ENCODE results near the gene ITGB3. TPM values are rescaled to one million over a fixed set of nuclear protein-coding genes. Genes with fewer than 3 reads are reported as not detected.

The ITGB3 gene
- total and polyA plus RNA-seq, 5 donors from 2014 or later: 0.05 to 18.4 TPM; not detected in 3

GRCh38 chr17:47297661-47298400, 44.2 kb downstream of the ITGB3 start:
- no peaks in the 10 kb centered on the region for H3K36me3 Mint-ChIP-seq
- no peak overlapping the region for H3K4me3 Mint-ChIP-seq
- ATAC-seq (ENCODE audit: low read depth in 2 of 2) (no peak), DNase-seq (no peak)
- H3K4me3 ChIP-seq (ENCODE audit: low read depth, low read length): no peak overlapping the region
- H3K9me3 ChIP-seq (ENCODE audit: control insufficient read depth in 2 of 2, low read length in 2 of 2): no peaks in the 10 kb centered on the region
- no peak overlapping the region for H3K27ac Mint-ChIP-seq
- no peaks in the 10 kb centered on the region for H3K27me3 ChIP-seq (ENCODE audit: control insufficient read depth, insufficient read depth, low read length)
- H3K9me3 Mint-ChIP-seq: peaks cover 0 to 5% (median 0%) of the 10 kb centered on the region in 7 donors
- H3K27ac ChIP-seq (ENCODE audit: insufficient read depth, low read length, poor library complexity, severe bottlenecking): no peak overlapping the region
- peaks cover 10% of the 10 kb centered on the region for H3K27me3 Mint-ChIP-seq
- H3K4me1 ChIP-seq (ENCODE audit: control insufficient read depth, insufficient read depth, low read length, poor library complexity, severe bottlenecking): peaks cover 4% of the 10 kb centered on the region
- H3K36me3 ChIP-seq (ENCODE audit: control insufficient read depth, insufficient read depth, low read length): no peaks in the 10 kb centered on the region
- peaks cover 3 to 7% (median 5%) of the 10 kb centered on the region in 4 donors for H3K4me1 Mint-ChIP-seq

DNA sequence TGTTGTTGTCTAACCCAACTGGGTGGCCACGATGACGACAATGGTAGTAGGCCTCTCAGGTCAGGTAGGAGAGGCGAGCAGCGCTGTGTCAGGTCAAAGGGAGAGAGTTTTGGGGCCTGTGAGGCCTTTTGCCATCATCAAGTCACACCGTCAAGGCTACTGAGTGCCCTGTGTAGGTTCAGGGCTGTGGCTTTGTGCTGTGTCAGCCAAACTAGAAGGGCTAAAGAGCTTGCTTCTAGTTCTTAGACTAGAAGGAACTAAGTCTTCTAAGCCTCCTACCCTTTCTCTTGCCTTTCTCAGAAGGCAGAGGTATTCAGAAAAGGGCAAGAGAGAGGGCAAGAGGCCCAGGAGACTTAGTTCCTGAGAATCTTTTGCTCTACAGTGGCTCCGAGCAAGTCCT, 45.1 kb downstream of the ITGB3 start:
- no peaks in the 10 kb centered on the region for H3K36me3 ChIP-seq (ENCODE audit: control insufficient read depth, insufficient read depth, low read length)
- Mint-ChIP-seq H3K27ac (no peak overlapping the region), H3K4me3 (no peak overlapping the region), H3K4me1 (peaks cover 3 to 7% (median 5%) of the 10 kb centered on the region in 4 donors), H3K27me3 (peaks cover 9% of the 10 kb centered on the region), H3K9me3 (peaks cover 0 to 5% (median 0%) of the 10 kb centered on the region in 7 donors), H3K36me3 (no peaks in the 10 kb centered on the region)
- H3K9me3 ChIP-seq (ENCODE audit: control insufficient read depth in 2 of 2, low read length in 2 of 2): no peaks in the 10 kb centered on the region
- H3K4me3 ChIP-seq (ENCODE audit: low read depth, low read length): no peak overlapping the region
- no peak overlapping the region for H3K27ac ChIP-seq (ENCODE audit: insufficient read depth, low read length, poor library complexity, severe bottlenecking)
- peaks cover 4% of the 10 kb centered on the region for H3K4me1 ChIP-seq (ENCODE audit: control insufficient read depth, insufficient read depth, low read length, poor library complexity, severe bottlenecking)
- ATAC-seq (ENCODE audit: low read depth in 2 of 2): no peak
- no peak for DNase-seq
- H3K27me3 ChIP-seq (ENCODE audit: control insufficient read depth, insufficient read depth, low read length): no peaks in the 10 kb centered on the region

- Histone ChIP-seq H3K27ac (ENCODE audit: insufficient read depth, low read length, poor library complexity, severe bottlenecking) (no peak overlapping the region), H3K4me1 (ENCODE audit: control insufficient read depth, insufficient read depth, low read length, poor library complexity, severe bottlenecking) (peaks cover 4% of the 10 kb centered on the region), H3K4me3 (ENCODE audit: low read depth, low read length) (no peak overlapping the region), H3K36me3 (ENCODE audit: control insufficient read depth, insufficient read depth, low read length) (no peaks in the 10 kb centered on the region), H3K9me3 (ENCODE audit: control insufficient read depth in 2 of 2, low read length in 2 of 2) (no peaks in the 10 kb centered on the region), H3K27me3 (ENCODE audit: control insufficient read depth, insufficient read depth, low read length) (no peaks in the 10 kb centered on the region)
- Mint-ChIP-seq H3K27me3 (peaks cover 6% of the 10 kb centered on the region), H3K36me3 (no peaks in the 10 kb centered on the region), H3K27ac (no peak overlapping the region), H3K4me1 (peaks cover 3 to 9% (median 5%) of the 10 kb centered on the region in 4 donors), H3K9me3 (peaks cover 0 to 5% (median 0%) of the 10 kb centered on the region in 7 donors), H3K4me3 (no peak overlapping the region)
- ATAC-seq (ENCODE audit: low read depth in 2 of 2): no peak
- no peak for DNase-seq
Measured at GRCh38 chr17:47299239-47299910, 45.7 kb downstream of the ITGB3 start.

DNA sequence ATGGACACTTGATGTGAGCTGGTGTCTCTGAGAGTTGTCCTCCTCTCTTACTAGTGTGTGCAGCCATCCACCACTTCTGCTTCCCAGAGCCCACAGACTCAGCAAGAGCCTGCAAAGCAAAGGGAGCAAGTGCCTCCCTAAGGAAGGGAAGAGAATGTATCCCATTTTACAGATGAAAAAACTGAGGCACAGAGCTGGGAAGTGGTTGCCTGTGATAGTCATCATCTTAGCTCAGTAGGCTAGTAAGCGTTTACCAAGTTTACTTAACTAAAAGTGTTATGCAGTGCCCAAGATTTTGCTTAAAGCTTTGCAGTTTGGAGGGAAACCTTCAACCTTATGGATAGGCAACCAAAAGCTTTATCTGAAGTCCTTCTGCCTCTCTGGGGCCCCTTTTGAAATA, 47.1 kb downstream of the ITGB3 start:
- Histone ChIP-seq H3K36me3 (ENCODE audit: control insufficient read depth, insufficient read depth, low read length) (no peaks in the 10 kb centered on the region), H3K27me3 (ENCODE audit: control insufficient read depth, insufficient read depth, low read length) (no peaks in the 10 kb centered on the region), H3K27ac (ENCODE audit: insufficient read depth, low read length, poor library complexity, severe bottlenecking) (no peak overlapping the region), H3K4me1 (ENCODE audit: control insufficient read depth, insufficient read depth, low read length, poor library complexity, severe bottlenecking) (peaks cover 4% of the 10 kb centered on the region), H3K9me3 (ENCODE audit: control insufficient read depth in 2 of 2, low read length in 2 of 2) (no peaks in the 10 kb centered on the region), H3K4me3 (ENCODE audit: low read depth, low read length) (no peak overlapping the region)
- no peak overlapping the region for H3K4me3 Mint-ChIP-seq
- ATAC-seq (ENCODE audit: low read depth in 2 of 2) (no peak), DNase-seq (no peak)
- no peaks in the 10 kb centered on the region for H3K27me3 Mint-ChIP-seq
- H3K4me1 Mint-ChIP-seq: peaks cover 3 to 22% (median 11%) of the 10 kb centered on the region in 4 donors
- H3K36me3 Mint-ChIP-seq: no peaks in the 10 kb centered on the region
- H3K27ac Mint-ChIP-seq: no peak overlapping the region
- H3K9me3 Mint-ChIP-seq: peaks cover 0 to 5% (median 0%) of the 10 kb centered on the region in 7 donors

- Mint-ChIP-seq H3K4me1 (peaks cover 3 to 22% (median 12%) of the 10 kb centered on the region in 4 donors), H3K9me3 (peaks cover 0 to 5% (median 0%) of the 10 kb centered on the region in 7 donors), H3K27ac (no peak overlapping the region), H3K36me3 (no peaks in the 10 kb centered on the region), H3K27me3 (no peaks in the 10 kb centered on the region), H3K4me3 (no peak overlapping the region)
- H3K27ac ChIP-seq (ENCODE audit: insufficient read depth, low read length, poor library complexity, severe bottlenecking): no peak overlapping the region
- H3K27me3 ChIP-seq (ENCODE audit: control insufficient read depth, insufficient read depth, low read length): no peaks in the 10 kb centered on the region
- H3K4me3 ChIP-seq (ENCODE audit: low read depth, low read length): no peak overlapping the region
- H3K4me1 ChIP-seq (ENCODE audit: control insufficient read depth, insufficient read depth, low read length, poor library complexity, severe bottlenecking): peaks cover 4% of the 10 kb centered on the region
- H3K36me3 ChIP-seq (ENCODE audit: control insufficient read depth, insufficient read depth, low read length): no peaks in the 10 kb centered on the region
- peak in 1 of 3 donors; percentile 49 for DNase-seq
- ATAC-seq (ENCODE audit: low read depth in 2 of 2): peak; percentile 44 to 64
- no peaks in the 10 kb centered on the region for H3K9me3 ChIP-seq (ENCODE audit: control insufficient read depth in 2 of 2, low read length in 2 of 2)
Measured at GRCh38 chr17:47301161-47301560, 47.5 kb downstream of the ITGB3 start.

DNA sequence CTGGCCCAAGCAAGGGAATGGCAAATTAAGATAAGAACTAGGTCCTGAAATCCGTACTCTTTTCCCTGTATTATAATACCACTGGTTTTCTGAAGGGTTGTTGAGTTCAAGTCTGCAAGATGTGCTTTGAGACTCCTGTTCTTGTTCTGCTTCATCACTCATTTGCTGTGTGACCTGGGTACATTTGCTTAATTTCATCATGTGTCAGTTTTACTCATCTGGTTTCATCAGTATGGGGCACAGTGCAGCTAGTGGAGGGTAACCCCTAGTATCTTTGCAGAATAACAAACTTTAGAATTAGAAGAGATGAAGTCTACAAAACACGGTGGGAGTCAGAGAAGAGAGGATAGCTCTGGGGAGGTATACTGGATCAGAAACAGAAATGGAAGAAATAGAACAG, 48.2 kb downstream of the ITGB3 start:
- Mint-ChIP-seq H3K27me3 (no peaks in the 10 kb centered on the region), H3K9me3 (peaks cover 0 to 5% (median 0%) of the 10 kb centered on the region in 7 donors), H3K36me3 (no peaks in the 10 kb centered on the region), H3K4me3 (no peak overlapping the region), H3K27ac (no peak overlapping the region), H3K4me1 (peaks cover 3 to 22% (median 12%) of the 10 kb centered on the region in 4 donors)
- H3K27ac ChIP-seq (ENCODE audit: insufficient read depth, low read length, poor library complexity, severe bottlenecking): no peak overlapping the region
- H3K27me3 ChIP-seq (ENCODE audit: control insufficient read depth, insufficient read depth, low read length): no peaks in the 10 kb centered on the region
- H3K4me1 ChIP-seq (ENCODE audit: control insufficient read depth, insufficient read depth, low read length, poor library complexity, severe bottlenecking): peaks cover 4% of the 10 kb centered on the region
- DNase-seq: no peak
- no peak for ATAC-seq (ENCODE audit: low read depth in 2 of 2)
- no peaks in the 10 kb centered on the region for H3K36me3 ChIP-seq (ENCODE audit: control insufficient read depth, insufficient read depth, low read length)
- H3K4me3 ChIP-seq (ENCODE audit: low read depth, low read length): no peak overlapping the region
- H3K9me3 ChIP-seq (ENCODE audit: control insufficient read depth in 2 of 2, low read length in 2 of 2): no peaks in the 10 kb centered on the region

DNA sequence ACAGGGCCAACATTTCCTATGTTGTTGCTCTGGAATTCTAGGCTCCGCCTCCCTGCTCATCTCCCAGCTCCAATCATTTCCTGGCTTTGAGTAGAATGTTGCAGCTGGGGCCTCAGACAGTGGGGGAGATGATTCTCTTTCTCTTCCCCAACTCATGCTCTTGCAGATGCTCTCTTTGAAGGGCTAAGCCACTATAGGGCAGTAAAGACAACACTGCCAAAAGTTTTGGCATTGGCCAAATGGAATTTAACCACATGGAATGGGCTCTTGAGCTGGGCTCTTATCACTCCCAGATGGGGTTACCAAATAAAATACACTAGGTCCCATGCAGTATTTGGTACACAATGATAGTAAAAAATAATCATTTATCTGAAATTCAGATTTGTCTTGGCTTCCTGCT, 50.6 kb downstream of the ITGB3 start:
- H3K27ac Mint-ChIP-seq: peak overlapping the region in 1 of 3 donors; percentile 56
- peaks cover 0 to 5% (median 0%) of the 10 kb centered on the region in 7 donors for H3K9me3 Mint-ChIP-seq
- peak overlapping the region in 1 of 4 donors; percentile 55 for H3K4me3 Mint-ChIP-seq
- Histone ChIP-seq H3K27me3 (ENCODE audit: control insufficient read depth, insufficient read depth, low read length) (no peaks in the 10 kb centered on the region), H3K27ac (ENCODE audit: insufficient read depth, low read length, poor library complexity, severe bottlenecking) (no peak overlapping the region), H3K9me3 (ENCODE audit: control insufficient read depth in 2 of 2, low read length in 2 of 2) (no peaks in the 10 kb centered on the region), H3K4me1 (ENCODE audit: control insufficient read depth, insufficient read depth, low read length, poor library complexity, severe bottlenecking) (peaks cover 4% of the 10 kb centered on the region), H3K36me3 (ENCODE audit: control insufficient read depth, insufficient read depth, low read length) (no peaks in the 10 kb centered on the region), H3K4me3 (ENCODE audit: low read depth, low read length) (no peak overlapping the region)
- ATAC-seq (ENCODE audit: low read depth in 2 of 2) (no peak), DNase-seq (no peak)
- no peaks in the 10 kb centered on the region for H3K36me3 Mint-ChIP-seq
- no peaks in the 10 kb centered on the region for H3K27me3 Mint-ChIP-seq
- H3K4me1 Mint-ChIP-seq: peaks cover 3 to 22% (median 12%) of the 10 kb centered on the region in 4 donors

Measured in CD4-positive, CD25-positive, alpha-beta regulatory T cell (primary cell).